Breast epithelium (tissue), 4 donors: ENCODE results near the gene HIPK1. TPM values are rescaled to one million over a fixed set of nuclear protein-coding genes. Genes with fewer than 3 reads are reported as not detected.

Experiments
- DNase-seq, 2 donors: peaks; one replicate each; pipeline ENCODE4 v3.0.0-alpha.2; 2019; ENCODE audit warnings: low spot score in 2 of 2
- H3K27ac ChIP-seq, 2 donors: fragments of 200-600 bp; sonication (generic) in 1 of 2; one replicate each; pipeline ENCODE4 v1.5.1; 2016 to 2019; ENCODE audit warnings: mild to moderate bottlenecking in 1 of 2
- H3K27me3 ChIP-seq, 2 donors: fragments of 200-600 bp; sonication (generic) in 1 of 2; one replicate each; pipeline versions ENCODE4 v1.5.1 to v1.6.0; 2017 to 2019; ENCODE audit warnings: control low read depth in 1 of 2, mild to moderate bottlenecking in 1 of 2
- H3K36me3 ChIP-seq: fragments of 200-600 bp; one replicate; pipeline ENCODE4 v1.5.1; 2019
- H3K4me1 ChIP-seq, 2 donors: fragments of 200-600 bp; sonication (generic); one replicate each; pipeline ENCODE4 v1.5.1; 2016 to 2019; ENCODE audit warnings: control low read depth in 1 of 2
- H3K4me3 ChIP-seq, 3 donors: fragments of 200-600 bp; sonication (generic); 1 replicate in 2 of 3; 2 replicates in 1 of 3; pipeline ENCODE4 v1.5.1; 2016 to 2019; ENCODE audit warnings: mild to moderate bottlenecking in 3 of 3, moderate library complexity in 2 of 3
- H3K9me3 ChIP-seq, 2 donors: fragments of 200-600 bp; sonication (generic) in 1 of 2; one replicate each; pipeline ENCODE4 v1.5.1; 2016 to 2019; ENCODE audit warnings: control low read depth in 1 of 2
- CTCF ChIP-seq, 3 donors: fragments of 450-650 bp; IDR thresholded peaks; one replicate each; pipeline ENCODE4 v1.5.1; 2016 to 2017; ENCODE audit warnings: antibody characterized with exemption in 3 of 3, mild to moderate bottlenecking in 3 of 3, moderate library complexity in 3 of 3
- POLR2A ChIP-seq: fragments of 450-650 bp; IDR thresholded peaks from one replicate; pipeline ENCODE4 v1.6.1; 2016; ENCODE audit warnings: antibody characterized with exemption, mild to moderate bottlenecking, moderate library complexity
- POLR2AphosphoS5 ChIP-seq, 3 donors: sonication (generic); formaldehyde crosslinking; IDR thresholded peaks; one replicate each; pipeline ENCODE4 v1.6.1; 2017; ENCODE audit warnings: antibody characterized with exemption in 3 of 3
- intact Hi-C: fragments of 100-400 bp; cut with DNase I; formaldehyde crosslinking; loops from one replicate; pipeline ENCODE4 v1.15.1; 2023; ENCODE audit warnings: low total_unique reads
- total RNA-seq, 3 donors: library from RNA; depleted of rRNA; stranded (reverse); fragments of >200 nt; gene quantifications; one replicate each; pipeline ENCODE4 v1.1.0, GENCODE V29; 2016

The HIPK1 gene
- total RNA-seq, 3 donors from 2014 or later, result 46.9 to 66.2 (median 57.8) TPM

GRCh38 chr1:113922957-113923356 lies 6.2 kb upstream of the HIPK1 start:
- Histone ChIP-seq H3K4me3 (no peak overlapping the region), H3K27me3 (no peaks in the 10 kb centered on the region), H3K27ac (no peak overlapping the region), H3K9me3 (no peaks in the 10 kb centered on the region), H3K4me1 (no peaks in the 10 kb centered on the region), H3K36me3 (no peaks in the 10 kb centered on the region)
- DNase-seq, result no peak
- intact Hi-C loops, result no loop called here
- TF ChIP-seq POLR2AphosphoS5 (IDR thresholded peaks at IDR 0.05) (no peak), CTCF (IDR thresholded peaks at IDR 0.05) (no peak), POLR2A (no peak)

GRCh38 chr1:113924473-113924872 lies 4.7 kb upstream of the HIPK1 start:
- no peaks in the 10 kb centered on the region for H3K4me1 ChIP-seq
- TF ChIP-seq POLR2AphosphoS5 (IDR thresholded peaks at IDR 0.05), result no peak
- TF ChIP-seq POLR2A, result no peak
- no peak for TF ChIP-seq CTCF (IDR thresholded peaks at IDR 0.05)
- intact Hi-C loops, result no loop called here
- H3K4me3 ChIP-seq, result no peak overlapping the region
- no peaks in the 10 kb centered on the region for H3K9me3 ChIP-seq
- no peaks in the 10 kb centered on the region for H3K36me3 ChIP-seq
- no peak for DNase-seq
- H3K27ac ChIP-seq, result no peak overlapping the region
- H3K27me3 ChIP-seq, result no peaks in the 10 kb centered on the region

GRCh38 chr1:113928187-113928930 lies 765 bp upstream of the HIPK1 start:
- Histone ChIP-seq H3K36me3 (no peaks in the 10 kb centered on the region), H3K4me1 (no peaks in the 10 kb centered on the region), H3K9me3 (no peaks in the 10 kb centered on the region), H3K27me3 (no peaks in the 10 kb centered on the region), H3K27ac (peak overlapping the region; percentile 88 to 97), H3K4me3 (peak overlapping the region; percentile 71 to 87 (median 84))
- intact Hi-C loops, result no loop called here
- no peak for DNase-seq
- TF ChIP-seq POLR2AphosphoS5 (IDR thresholded peaks at IDR 0.05) (no peak), POLR2A (no peak), CTCF (IDR thresholded peaks at IDR 0.05) (no peak)

GRCh38 chr1:113929750-113930498 lies 800 bp downstream of the HIPK1 start:
- peak; percentile 41 to 57 for DNase-seq
- Histone ChIP-seq H3K36me3 (no peaks in the 10 kb centered on the region), H3K4me1 (no peaks in the 10 kb centered on the region), H3K27me3 (no peaks in the 10 kb centered on the region), H3K9me3 (no peaks in the 10 kb centered on the region), H3K27ac (peak overlapping the region; percentile 88 to 97), H3K4me3 (peak overlapping the region; percentile 71 to 87 (median 84))
- no peak for TF ChIP-seq CTCF (IDR thresholded peaks at IDR 0.05)
- peak in 2 of 3 donors; percentile 13 to 22 for TF ChIP-seq POLR2AphosphoS5 (IDR thresholded peaks at IDR 0.05)
- TF ChIP-seq POLR2A, result no peak
- intact Hi-C loops, result loop anchor here (1.0 kb wide), 1 partner anchor 25 kb away; the partner anchor contains the start of gene DCLRE1B
